Measurements from ENCODE around the gene MYOCOS.

The MYOCOS gene

GRCh38 chr1:171622152-171622462 lies at the start of gene MYOCOS:
TSS of gene MYOCOS (plus strand) at chr1:171622243. CDS start at chr1:171623884, 1,641 bp downstream.
- no peak for TF ChIP-seq CTCF (IDR thresholded peaks at IDR 0.05; ENCODE audit: low read depth, low read length)
- no peak within 1 kb of the TSS for H3K4me3 ChIP-seq (ENCODE audit: low read depth, low read length)

GRCh38 chr1:171576144-171576543 lies 45.9 kb upstream of the MYOCOS start:
- TF ChIP-seq CTCF (IDR thresholded peaks at IDR 0.05; ENCODE audit: low read depth, low read length) = no peak

GRCh38 chr1:171581226-171581625 lies 40.8 kb upstream of the MYOCOS start:
- H3K4me3 ChIP-seq (ENCODE audit: low read depth, low read length) = no peak overlapping the region
- TF ChIP-seq CTCF (IDR thresholded peaks at IDR 0.05; ENCODE audit: low read depth, low read length) = no peak

More at GRCh38 chr1:171576144-171576543, 45.9 kb upstream of the MYOCOS start:
- no peak overlapping the region for H3K4me3 ChIP-seq (ENCODE audit: low read depth, low read length)

- no peak for TF ChIP-seq CTCF (IDR thresholded peaks at IDR 0.05; ENCODE audit: low read depth, low read length)
- H3K4me3 ChIP-seq (ENCODE audit: low read depth, low read length) = no peak overlapping the region
Observed at GRCh38 chr1:171581766-171582165, 40.3 kb upstream of the MYOCOS start.

- no peak overlapping the region for H3K4me3 ChIP-seq (ENCODE audit: low read depth, low read length)
- no peak for TF ChIP-seq CTCF (IDR thresholded peaks at IDR 0.05; ENCODE audit: low read depth, low read length)
Observed at GRCh38 chr1:171582589-171582988, 39.5 kb upstream of the MYOCOS start.

GRCh38 chr1:171583591-171584201 lies 38.3 kb upstream of the MYOCOS start:
- TF ChIP-seq CTCF (IDR thresholded peaks at IDR 0.05; ENCODE audit: low read depth, low read length) = no peak
- no peak overlapping the region for H3K4me3 ChIP-seq (ENCODE audit: low read depth, low read length)

GRCh38 chr1:171585715-171586114 lies 36.3 kb upstream of the MYOCOS start:
- H3K4me3 ChIP-seq (ENCODE audit: low read depth, low read length) = no peak overlapping the region
- no peak for TF ChIP-seq CTCF (IDR thresholded peaks at IDR 0.05; ENCODE audit: low read depth, low read length)
